Hematopoietic multipotent progenitor cell treated with erythropoietin and hydrocortisone succinate and interleukin-3 and kit ligand, for 4 days (in vitro differentiated cells): Measurements from ENCODE around the gene SMAD6.
A peak's percentile ranks its signal among the peaks of the same experiment; 100 is the strongest.
"Not testable (repeated sequence)": the region's sequence is repeated elsewhere in the genome, so short reads cannot be mapped to it uniquely, and the experiment has no call there.

ENCODE experiments used
- DNase-seq: peaks from one replicate; pipeline ENCODE4 v3.0.0-alpha.2; 2015

Gene SMAD6

GRCh38 chr15:66677336-66677735 lies 24.7 kb upstream of the SMAD6 start:
- no peak for DNase-seq

GRCh38 chr15:66679061-66679656 lies 22.9 kb upstream of the SMAD6 start:
- no peak for DNase-seq

- peak; percentile 78 for DNase-seq
These were observed 22.4 kb upstream of the SMAD6 start for GRCh38 chr15:66679657-66680108.

GRCh38 chr15:66680502-66680901 lies 21.5 kb upstream of the SMAD6 start:
- no peak for DNase-seq

- no peak for DNase-seq
These were observed 20.6 kb upstream of the SMAD6 start for GRCh38 chr15:66681395-66681794.

GRCh38 chr15:66682246-66682645 lies 19.8 kb upstream of the SMAD6 start:
- no peak for DNase-seq

- peak; percentile 34 for DNase-seq
These were observed 19.2 kb upstream of the SMAD6 start for GRCh38 chr15:66682865-66683264.

- no peak for DNase-seq
These were observed 17.8 kb upstream of the SMAD6 start for GRCh38 chr15:66684136-66684681.

GRCh38 chr15:66685638-66686150 lies 16.3 kb upstream of the SMAD6 start:
- peak; percentile 46 for DNase-seq

- not testable (repeated sequence) for DNase-seq
These were observed 11.1 kb upstream of the SMAD6 start for GRCh38 chr15:66690912-66691311.

- DNase-seq, result no peak
These were observed 10.3 kb upstream of the SMAD6 start for GRCh38 chr15:66691727-66692126.

- no peak for DNase-seq
These were observed 9.6 kb upstream of the SMAD6 start for GRCh38 chr15:66692391-66692790.

GRCh38 chr15:66692808-66693596 lies 9.0 kb upstream of the SMAD6 start:
- no peak for DNase-seq

GRCh38 chr15:66696770-66697169 lies 5.3 kb upstream of the SMAD6 start:
- DNase-seq, result no peak

- peak; percentile 80 for DNase-seq
These were observed 3.6 kb upstream of the SMAD6 start for GRCh38 chr15:66698318-66698961.

- no peak for DNase-seq
These were observed 3.1 kb upstream of the SMAD6 start for GRCh38 chr15:66698971-66699370.

- no peak for DNase-seq
These were observed 1.6 kb upstream of the SMAD6 start for GRCh38 chr15:66700412-66700801.

- DNase-seq, result peak; percentile 98
These were observed 1.1 kb upstream of the SMAD6 start for GRCh38 chr15:66700802-66701421.

- DNase-seq, result peak; percentile 69
These were observed 508 bp upstream of the SMAD6 start for GRCh38 chr15:66701422-66702034.

- DNase-seq, result peak; percentile 52
These were observed 927 bp downstream of the SMAD6 start for GRCh38 chr15:66702787-66703539.

- peak; percentile 64 for DNase-seq
These were observed 1.5 kb downstream of the SMAD6 start for GRCh38 chr15:66703540-66703941.
